Measurements from ENCODE around the gene LHFPL6. TPM values are rescaled to one million over a fixed set of nuclear protein-coding genes. Genes with fewer than 3 reads are reported as not detected.

Gene LHFPL6
- total RNA-seq, 1 donor from 2014 or later, result 22.5 TPM

- no peak for DNase-seq
These were observed 141.2 kb downstream of the LHFPL6 start for GRCh38 chr13:39461685-39462266.

GRCh38 chr13:39457274-39457673 is 145.7 kb downstream of the LHFPL6 start:
- no peak for DNase-seq

- no peak for DNase-seq
These were observed 147.3 kb downstream of the LHFPL6 start for GRCh38 chr13:39455521-39456175.

- no peak for DNase-seq
These were observed 150.2 kb downstream of the LHFPL6 start for GRCh38 chr13:39452834-39453233.

- DNase-seq, result no peak
These were observed 150.6 kb downstream of the LHFPL6 start for GRCh38 chr13:39452417-39452816.

GRCh38 chr13:39451860-39452301 is 151.1 kb downstream of the LHFPL6 start:
- DNase-seq, result no peak

GRCh38 chr13:39451301-39451700 is 151.7 kb downstream of the LHFPL6 start:
- no peak for DNase-seq

GRCh38 chr13:39450176-39450575 is 152.8 kb downstream of the LHFPL6 start:
- no peak for DNase-seq

GRCh38 chr13:39448834-39449233 is 154.2 kb downstream of the LHFPL6 start:
- no peak for DNase-seq

GRCh38 chr13:39446865-39447264 is 156.1 kb downstream of the LHFPL6 start:
- DNase-seq, result no peak

- no peak for DNase-seq
These were observed 158.1 kb downstream of the LHFPL6 start for GRCh38 chr13:39444866-39445265.

- no peak for DNase-seq
These were observed 169.3 kb downstream of the LHFPL6 start for GRCh38 chr13:39433651-39434050.

- DNase-seq, result no peak
These were observed 170.8 kb downstream of the LHFPL6 start for GRCh38 chr13:39432196-39432595.

GRCh38 chr13:39422845-39423565 is 180.0 kb downstream of the LHFPL6 start:
- DNase-seq, result no peak

GRCh38 chr13:39419876-39420275 is 183.1 kb downstream of the LHFPL6 start:
- no peak for DNase-seq

GRCh38 chr13:39419068-39419467 is 183.9 kb downstream of the LHFPL6 start:
- no peak for DNase-seq

GRCh38 chr13:39418424-39418823 is 184.6 kb downstream of the LHFPL6 start:
- no peak for DNase-seq

- peak; percentile 19 for DNase-seq
These were observed 185.3 kb downstream of the LHFPL6 start for GRCh38 chr13:39417643-39418042.

- DNase-seq, result no peak
These were observed 185.9 kb downstream of the LHFPL6 start for GRCh38 chr13:39417131-39417530.

GRCh38 chr13:39415008-39415802 is 187.8 kb downstream of the LHFPL6 start:
- DNase-seq, result peak; percentile 5

- no peak for DNase-seq
These were observed 188.7 kb downstream of the LHFPL6 start for GRCh38 chr13:39414339-39414738.

GRCh38 chr13:39411511-39411910 is 191.5 kb downstream of the LHFPL6 start:
- DNase-seq, result no peak

GRCh38 chr13:39410964-39411363 is 192.0 kb downstream of the LHFPL6 start:
- no peak for DNase-seq
